ENCODE measurements around the gene BCAP31. TPM values are rescaled to one million over a fixed set of nuclear protein-coding genes. Genes with fewer than 3 reads are reported as not detected.
"Not testable (repeated sequence)": the region's sequence is repeated elsewhere in the genome, so short reads cannot be mapped to it uniquely, and the experiment has no call there.

Gene BCAP31
- total RNA-seq, 1 donor from 2014 or later, result 206 TPM

- no peak for DNase-seq (ENCODE audit: extremely low read depth, low read depth, low spot score)
These were observed 4.9 kb downstream of the BCAP31 start for GRCh38 chrX:153719238-153719637.

GRCh38 chrX:153717445-153717844 lies 6.7 kb downstream of the BCAP31 start:
- DNase-seq (ENCODE audit: extremely low read depth, low read depth, low spot score), result no peak

- DNase-seq (ENCODE audit: extremely low read depth, low read depth, low spot score), result no peak
These were observed 9.9 kb downstream of the BCAP31 start for GRCh38 chrX:153714256-153714655.

- DNase-seq (ENCODE audit: extremely low read depth, low read depth, low spot score), result no peak
These were observed 14.2 kb downstream of the BCAP31 start for GRCh38 chrX:153709726-153710674.

GRCh38 chrX:153708415-153708814 lies 15.8 kb downstream of the BCAP31 start:
- DNase-seq (ENCODE audit: extremely low read depth, low read depth, low spot score), result no peak

- no peak for DNase-seq (ENCODE audit: extremely low read depth, low read depth, low spot score)
These were observed 16.8 kb downstream of the BCAP31 start for GRCh38 chrX:153707406-153707805.

GRCh38 chrX:153706799-153707198 lies 17.4 kb downstream of the BCAP31 start:
- DNase-seq (ENCODE audit: extremely low read depth, low read depth, low spot score), result no peak

GRCh38 chrX:153705403-153706060 lies 18.7 kb downstream of the BCAP31 start:
- not testable (repeated sequence) for DNase-seq (ENCODE audit: extremely low read depth, low read depth, low spot score)

- DNase-seq (ENCODE audit: extremely low read depth, low read depth, low spot score), result not testable (repeated sequence)
These were observed 19.4 kb downstream of the BCAP31 start for GRCh38 chrX:153704631-153705402.

- no peak for DNase-seq (ENCODE audit: extremely low read depth, low read depth, low spot score)
These were observed 20.1 kb downstream of the BCAP31 start for GRCh38 chrX:153704021-153704526.

GRCh38 chrX:153703036-153703370 lies 21.2 kb downstream of the BCAP31 start:
- no peak for DNase-seq (ENCODE audit: extremely low read depth, low read depth, low spot score)

GRCh38 chrX:153702336-153703035 lies 21.7 kb downstream of the BCAP31 start:
- DNase-seq (ENCODE audit: extremely low read depth, low read depth, low spot score), result no peak

GRCh38 chrX:153701706-153702105 lies 22.5 kb downstream of the BCAP31 start:
- no peak for DNase-seq (ENCODE audit: extremely low read depth, low read depth, low spot score)

GRCh38 chrX:153700967-153701366 lies 23.2 kb downstream of the BCAP31 start:
- DNase-seq (ENCODE audit: extremely low read depth, low read depth, low spot score), result no peak

- DNase-seq (ENCODE audit: extremely low read depth, low read depth, low spot score), result no peak
These were observed 23.7 kb downstream of the BCAP31 start for GRCh38 chrX:153700376-153700945.

- DNase-seq (ENCODE audit: extremely low read depth, low read depth, low spot score), result not testable (repeated sequence)
These were observed 24.3 kb downstream of the BCAP31 start for GRCh38 chrX:153699784-153700371.

GRCh38 chrX:153699210-153699783 lies 24.9 kb downstream of the BCAP31 start:
- DNase-seq (ENCODE audit: extremely low read depth, low read depth, low spot score), result not testable (repeated sequence)

GRCh38 chrX:153697924-153698865 lies 26.0 kb downstream of the BCAP31 start:
- DNase-seq (ENCODE audit: extremely low read depth, low read depth, low spot score), result no peak
